ENCODE results near the gene PRR35. TPM values are rescaled to one million over a fixed set of nuclear protein-coding genes. Genes with fewer than 3 reads are reported as not detected.
A peak's percentile ranks its signal among the peaks of the same experiment; 100 is the strongest.

The PRR35 gene
- total RNA-seq, 1 donor, result under 0.01 TPM

DNA sequence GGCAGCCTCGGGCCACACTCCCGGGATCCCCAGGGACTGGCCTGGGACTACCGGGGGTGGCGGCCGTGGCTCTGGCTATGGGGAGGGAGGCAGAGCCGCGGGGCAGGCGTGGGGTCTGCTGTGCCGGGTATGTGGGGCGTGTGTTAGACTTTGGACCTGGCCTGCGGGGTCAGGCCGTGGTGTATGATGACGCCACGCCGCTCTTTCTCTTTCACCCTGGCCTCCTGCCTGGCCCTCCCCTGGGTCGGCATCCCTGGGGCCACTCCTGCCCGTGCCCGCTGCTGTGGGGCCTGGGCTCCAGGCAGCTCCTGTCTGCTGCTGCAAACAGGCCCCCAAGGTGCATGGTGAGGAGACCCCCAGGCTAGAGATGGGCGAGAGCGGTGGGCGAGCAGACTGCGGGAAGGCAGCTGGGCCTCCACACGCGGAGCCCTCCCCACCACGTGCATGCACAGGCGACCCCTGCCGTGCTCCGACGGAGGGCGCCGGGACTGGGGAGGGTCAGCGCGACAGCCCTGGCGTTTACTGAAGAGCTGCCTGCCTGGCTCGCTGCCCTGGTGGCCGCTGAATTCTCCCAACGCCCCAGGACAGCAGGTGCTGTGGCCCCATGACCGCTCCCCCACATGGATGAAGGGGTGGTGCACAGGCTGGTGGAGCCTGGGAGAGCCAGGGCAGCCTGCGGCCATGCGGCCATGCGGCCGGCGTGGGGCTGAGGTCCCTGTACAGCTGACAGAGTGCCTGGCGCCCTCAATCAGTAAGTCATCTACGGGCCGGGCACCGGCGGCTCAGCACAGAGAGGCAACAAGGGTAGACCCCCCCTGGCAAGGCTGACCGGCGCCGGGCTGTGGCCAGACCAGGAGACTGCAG is 16.7 kb upstream of the PRR35 start:
- no peak overlapping the region for H3K4me3 ChIP-seq (ENCODE audit: insufficient read depth, low read length)
- H3K36me3 ChIP-seq (ENCODE audit: insufficient read depth, low read length), result peaks cover 3% of the 10 kb centered on the region
- no peaks in the 10 kb centered on the region for H3K27me3 ChIP-seq (ENCODE audit: insufficient read depth, low read length)
- peaks cover 9% of the 10 kb centered on the region for H3K4me1 ChIP-seq (ENCODE audit: insufficient read depth, low read length)
- no peak overlapping the region for H2AFZ ChIP-seq (ENCODE audit: low read length)
- no peak overlapping the region for H3K4me2 ChIP-seq (ENCODE audit: insufficient read depth, low read length)
- DNase-seq (ENCODE audit: insufficient read length, low spot score, missing footprints), result no peak
- TF ChIP-seq, protein P1, sequence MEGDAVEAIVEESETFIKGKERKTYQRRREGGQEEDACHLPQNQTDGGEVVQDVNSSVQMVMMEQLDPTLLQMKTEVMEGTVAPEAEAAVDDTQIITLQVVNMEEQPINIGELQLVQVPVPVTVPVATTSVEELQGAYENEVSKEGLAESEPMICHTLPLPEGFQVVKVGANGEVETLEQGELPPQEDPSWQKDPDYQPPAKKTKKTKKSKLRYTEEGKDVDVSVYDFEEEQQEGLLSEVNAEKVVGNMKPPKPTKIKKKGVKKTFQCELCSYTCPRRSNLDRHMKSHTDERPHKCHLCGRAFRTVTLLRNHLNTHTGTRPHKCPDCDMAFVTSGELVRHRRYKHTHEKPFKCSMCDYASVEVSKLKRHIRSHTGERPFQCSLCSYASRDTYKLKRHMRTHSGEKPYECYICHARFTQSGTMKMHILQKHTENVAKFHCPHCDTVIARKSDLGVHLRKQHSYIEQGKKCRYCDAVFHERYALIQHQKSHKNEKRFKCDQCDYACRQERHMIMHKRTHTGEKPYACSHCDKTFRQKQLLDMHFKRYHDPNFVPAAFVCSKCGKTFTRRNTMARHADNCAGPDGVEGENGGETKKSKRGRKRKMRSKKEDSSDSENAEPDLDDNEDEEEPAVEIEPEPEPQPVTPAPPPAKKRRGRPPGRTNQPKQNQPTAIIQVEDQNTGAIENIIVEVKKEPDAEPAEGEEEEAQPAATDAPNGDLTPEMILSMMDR (IDR thresholded peaks at IDR 0.05; ENCODE audit: extremely low read depth, low read depth, low read length), result no peak
- no peak overlapping the region for H3K27ac ChIP-seq (ENCODE audit: low read depth, low read length)
- H3K79me2 ChIP-seq (ENCODE audit: insufficient read depth, low read length), result peaks cover 92% of the 10 kb centered on the region
- H3K9me3 ChIP-seq (ENCODE audit: low read depth, low read length), result no peaks in the 10 kb centered on the region
- H4K20me1 ChIP-seq (ENCODE audit: insufficient read depth, low read length), result peaks cover 59% of the 10 kb centered on the region

DNA sequence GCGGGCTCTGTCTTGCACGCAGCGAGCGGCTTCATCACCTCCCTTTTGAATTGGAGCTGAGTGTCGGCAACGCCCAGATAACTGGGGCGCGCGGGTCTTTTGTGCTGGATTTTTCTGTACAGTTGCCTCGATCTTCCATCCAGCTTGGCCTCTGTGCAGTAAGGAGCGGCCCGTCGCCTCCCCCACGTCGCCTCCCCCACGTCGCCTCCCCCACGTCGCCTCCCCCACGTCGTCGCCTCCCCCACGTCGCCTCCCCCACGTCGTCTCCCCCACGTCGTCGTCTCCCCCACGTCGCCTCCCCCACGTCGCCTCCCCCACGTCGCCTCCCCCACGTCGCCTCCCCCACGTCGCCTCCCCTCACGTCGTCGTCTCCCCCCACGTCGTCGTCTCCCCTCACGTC is 15.7 kb upstream of the PRR35 start:
- Histone ChIP-seq H2AFZ (ENCODE audit: low read length) (no peak overlapping the region), H3K27ac (ENCODE audit: low read depth, low read length) (no peak overlapping the region), H3K4me3 (ENCODE audit: insufficient read depth, low read length) (no peak overlapping the region), H3K36me3 (ENCODE audit: insufficient read depth, low read length) (peaks cover 3% of the 10 kb centered on the region), H3K4me1 (ENCODE audit: insufficient read depth, low read length) (peaks cover 7% of the 10 kb centered on the region), H3K9me3 (ENCODE audit: low read depth, low read length) (no peaks in the 10 kb centered on the region), H4K20me1 (ENCODE audit: insufficient read depth, low read length) (peaks cover 53% of the 10 kb centered on the region), H3K4me2 (ENCODE audit: insufficient read depth, low read length) (no peak overlapping the region), H3K27me3 (ENCODE audit: insufficient read depth, low read length) (no peaks in the 10 kb centered on the region), H3K79me2 (ENCODE audit: insufficient read depth, low read length) (peaks cover 87% of the 10 kb centered on the region)
- TF ChIP-seq, protein P1 (IDR thresholded peaks at IDR 0.05; ENCODE audit: extremely low read depth, low read depth, low read length), result no peak
- DNase-seq (ENCODE audit: insufficient read length, low spot score, missing footprints), result no peak

DNA sequence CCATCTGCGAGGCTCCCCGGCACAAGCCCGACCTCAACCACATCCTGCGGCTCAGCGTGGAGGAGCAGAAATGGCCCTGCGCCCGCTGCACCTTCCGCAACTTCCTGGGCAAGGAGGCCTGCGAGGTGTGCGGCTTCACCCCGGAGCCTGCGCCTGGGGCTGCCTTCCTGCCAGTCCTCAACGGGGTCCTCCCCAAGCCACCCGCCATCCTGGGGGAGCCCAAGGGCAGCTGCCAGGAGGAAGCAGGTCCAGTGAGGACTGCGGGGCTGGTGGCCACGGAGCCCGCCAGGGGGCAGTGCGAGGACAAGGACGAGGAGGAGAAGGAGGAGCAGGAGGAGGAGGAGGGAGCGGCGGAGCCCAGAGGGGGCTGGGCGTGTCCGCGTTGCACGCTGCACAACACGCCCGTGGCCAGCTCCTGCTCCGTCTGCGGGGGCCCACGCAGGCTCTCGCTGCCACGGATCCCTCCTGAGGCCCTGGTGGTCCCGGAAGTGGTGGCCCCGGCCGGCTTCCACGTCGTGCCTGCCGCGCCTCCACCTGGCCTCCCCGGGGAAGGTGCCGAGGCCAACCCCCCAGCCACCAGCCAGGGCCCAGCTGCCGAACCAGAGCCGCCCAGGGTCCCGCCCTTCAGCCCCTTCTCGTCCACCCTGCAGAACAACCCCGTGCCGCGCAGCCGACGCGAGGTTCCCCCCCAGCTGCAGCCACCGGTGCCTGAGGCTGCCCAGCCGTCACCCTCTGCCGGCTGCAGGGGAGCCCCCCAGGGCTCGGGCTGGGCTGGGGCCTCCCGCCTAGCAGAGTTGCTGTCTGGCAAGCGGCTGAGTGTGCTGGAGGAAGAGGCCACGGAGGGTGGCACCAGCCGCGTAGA is 13.1 kb upstream of the PRR35 start:
- Histone ChIP-seq H2AFZ (ENCODE audit: low read length) (no peak overlapping the region), H3K27ac (ENCODE audit: low read depth, low read length) (no peak overlapping the region), H3K4me2 (ENCODE audit: insufficient read depth, low read length) (no peak overlapping the region), H3K36me3 (ENCODE audit: insufficient read depth, low read length) (peaks cover 9% of the 10 kb centered on the region), H3K4me3 (ENCODE audit: insufficient read depth, low read length) (no peak overlapping the region), H4K20me1 (ENCODE audit: insufficient read depth, low read length) (peaks cover 34% of the 10 kb centered on the region), H3K9me3 (ENCODE audit: low read depth, low read length) (no peaks in the 10 kb centered on the region), H3K79me2 (ENCODE audit: insufficient read depth, low read length) (peaks cover 70% of the 10 kb centered on the region), H3K4me1 (ENCODE audit: insufficient read depth, low read length) (no peaks in the 10 kb centered on the region), H3K27me3 (ENCODE audit: insufficient read depth, low read length) (no peaks in the 10 kb centered on the region)
- DNase-seq (ENCODE audit: insufficient read length, low spot score, missing footprints), result peak; percentile 98
- TF ChIP-seq, protein P1 (IDR thresholded peaks at IDR 0.05; ENCODE audit: extremely low read depth, low read depth, low read length), result peak; percentile 39

DNA sequence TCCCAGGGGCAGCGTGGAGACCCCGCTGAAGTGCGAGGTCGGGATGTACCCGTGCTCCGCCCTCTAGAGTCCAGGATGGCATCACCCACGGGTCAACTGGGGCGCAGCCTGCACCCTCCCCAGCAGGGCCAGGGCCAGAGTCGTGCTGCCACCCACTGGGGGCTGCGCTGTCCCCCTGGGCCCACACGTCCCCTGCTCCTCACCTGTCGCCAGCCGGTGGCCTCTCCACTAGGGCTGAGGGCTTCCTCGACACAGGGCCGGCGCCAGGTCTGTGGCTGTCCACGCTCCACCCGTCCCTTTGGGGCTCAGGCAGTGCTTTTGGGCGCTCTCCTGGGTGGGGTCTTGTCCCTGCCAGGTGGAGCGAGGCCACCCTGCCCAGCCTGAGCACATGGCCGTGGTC is 11.6 kb upstream of the PRR35 start:
- Histone ChIP-seq H3K27me3 (ENCODE audit: insufficient read depth, low read length) (no peaks in the 10 kb centered on the region), H2AFZ (ENCODE audit: low read length) (no peak overlapping the region), H3K9me3 (ENCODE audit: low read depth, low read length) (no peaks in the 10 kb centered on the region), H3K79me2 (ENCODE audit: insufficient read depth, low read length) (peaks cover 58% of the 10 kb centered on the region), H3K36me3 (ENCODE audit: insufficient read depth, low read length) (peaks cover 9% of the 10 kb centered on the region), H3K4me1 (ENCODE audit: insufficient read depth, low read length) (no peaks in the 10 kb centered on the region), H3K27ac (ENCODE audit: low read depth, low read length) (no peak overlapping the region), H3K4me2 (ENCODE audit: insufficient read depth, low read length) (no peak overlapping the region), H3K4me3 (ENCODE audit: insufficient read depth, low read length) (no peak overlapping the region), H4K20me1 (ENCODE audit: insufficient read depth, low read length) (peaks cover 23% of the 10 kb centered on the region)
- TF ChIP-seq, protein P1 (IDR thresholded peaks at IDR 0.05; ENCODE audit: extremely low read depth, low read depth, low read length), result no peak
- DNase-seq (ENCODE audit: insufficient read length, low spot score, missing footprints), result no peak

Data from osteoblast (primary cell).